GM12875 (cell line): ENCODE results near the gene LONRF2.

Experiments used
- H3K4me3 ChIP-seq: one replicate; pipeline ENCODE4 v1.5.1; 2011; ENCODE audit warnings: low read depth, low read length, control low read depth
- CTCF ChIP-seq: IDR thresholded peaks from 2 replicates; pipeline ENCODE4 v1.5.1; 2011; ENCODE audit warnings: low read depth, mild to moderate bottlenecking, control low read depth, inconsistent platforms, low read length, moderate library complexity, borderline replicate concordance; ENCODE audit not compliant: insufficient read depth

LONRF2 gene

GRCh38 chr2:100241236-100241635 lies 81.1 kb downstream of the LONRF2 start:
- no peak for TF ChIP-seq CTCF
- no peak overlapping the region for H3K4me3 ChIP-seq

- no peak for TF ChIP-seq CTCF
- no peak overlapping the region for H3K4me3 ChIP-seq
These were observed 81.9 kb downstream of the LONRF2 start for GRCh38 chr2:100240386-100240785.

GRCh38 chr2:100239486-100240210 lies 82.7 kb downstream of the LONRF2 start:
- H3K4me3 ChIP-seq = no peak overlapping the region

GRCh38 chr2:100238471-100238870 lies 83.8 kb downstream of the LONRF2 start:
- no peak for TF ChIP-seq CTCF
- H3K4me3 ChIP-seq = no peak overlapping the region

More at GRCh38 chr2:100239486-100240210, 82.7 kb downstream of the LONRF2 start:
- no peak for TF ChIP-seq CTCF

- 0 out of 2 replicates have a peak, but pooled peaks have one; percentile 17 for TF ChIP-seq CTCF
- no peak overlapping the region for H3K4me3 ChIP-seq
These were observed 84.5 kb downstream of the LONRF2 start for GRCh38 chr2:100237770-100238169.

- 0 out of 2 replicates have a peak, but pooled peaks have one; percentile 3 for TF ChIP-seq CTCF
- H3K4me3 ChIP-seq = no peak overlapping the region
These were observed 85.1 kb downstream of the LONRF2 start for GRCh38 chr2:100237163-100237562.

- H3K4me3 ChIP-seq = no peak overlapping the region
- no peak for TF ChIP-seq CTCF
These were observed 86.1 kb downstream of the LONRF2 start for GRCh38 chr2:100236166-100236565.
